Embryonic facial prominence (tissue), 1 donor: Measurements from ENCODE around the gene AFF3.
"Not testable (repeated sequence)": the region's sequence is repeated elsewhere in the genome, so short reads cannot be mapped to it uniquely, and the experiment has no call there.

ENCODE experiments used
- DNase-seq: peaks from one replicate; pipeline ENCODE4 v3.0.0-alpha.2; 2016; ENCODE audit errors: extremely low spot score

Gene AFF3

DNA sequence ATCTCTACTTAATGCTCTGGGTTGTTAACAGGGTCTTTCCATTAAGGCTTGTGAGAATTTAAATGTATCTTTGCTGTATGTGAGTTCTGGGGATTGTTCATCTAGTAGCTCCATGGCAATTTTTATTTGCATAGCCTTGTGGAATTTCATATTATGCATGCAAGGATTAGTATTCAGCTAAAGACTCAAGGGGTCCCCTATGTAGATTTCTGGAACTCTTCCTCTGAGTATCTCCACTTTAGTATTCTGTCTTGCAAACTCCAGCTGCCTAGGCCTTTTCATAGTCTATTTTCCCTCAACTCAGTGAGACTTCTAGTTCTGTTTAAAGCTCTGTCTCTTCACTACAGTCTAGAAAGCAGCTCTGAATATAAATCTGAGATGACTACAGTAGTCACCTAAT is 348.0 kb downstream of the AFF3 start:
- DNase-seq, result no peak

DNA sequence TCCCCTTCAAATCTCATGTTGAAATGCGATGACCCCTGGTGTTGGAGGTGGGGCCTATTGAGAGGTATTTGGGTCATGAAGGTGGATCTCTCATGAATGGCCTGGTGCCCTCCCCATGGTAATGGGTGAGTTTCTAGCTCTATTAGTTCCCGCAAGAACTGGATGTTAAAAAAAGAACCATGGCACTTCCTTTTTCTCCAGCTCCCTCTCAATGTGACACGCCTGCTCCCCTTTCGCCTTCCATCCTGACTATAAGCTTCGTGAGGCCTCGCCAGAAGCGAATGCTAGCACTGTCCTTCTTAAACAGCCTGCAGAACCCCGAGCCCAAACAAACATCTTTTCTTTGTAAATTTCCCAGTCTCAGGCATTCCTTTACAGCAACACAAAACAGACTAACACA is 349.4 kb downstream of the AFF3 start:
- no peak for DNase-seq

DNA sequence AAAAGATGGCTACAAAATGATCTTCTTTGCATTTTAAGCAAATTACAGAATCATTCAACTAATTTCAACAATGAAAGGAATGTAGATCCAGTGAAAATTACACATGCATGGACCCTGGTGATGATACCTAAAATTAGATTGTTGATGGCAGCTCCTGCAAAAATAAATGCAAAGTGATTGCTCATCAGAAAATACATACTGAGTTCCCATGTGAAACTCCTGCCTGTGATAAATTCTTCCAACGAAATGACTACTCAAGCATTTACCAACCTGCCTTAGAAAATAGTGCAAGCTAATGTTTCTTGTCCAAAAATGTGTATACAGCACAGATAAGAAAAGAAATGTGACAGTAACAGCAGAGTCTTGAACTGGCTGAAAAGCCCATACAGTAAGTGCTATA is 352.5 kb downstream of the AFF3 start:
- no peak for DNase-seq

GRCh38 chr2:99787769-99788382 is 354.5 kb downstream of the AFF3 start:
- no peak for DNase-seq

DNA sequence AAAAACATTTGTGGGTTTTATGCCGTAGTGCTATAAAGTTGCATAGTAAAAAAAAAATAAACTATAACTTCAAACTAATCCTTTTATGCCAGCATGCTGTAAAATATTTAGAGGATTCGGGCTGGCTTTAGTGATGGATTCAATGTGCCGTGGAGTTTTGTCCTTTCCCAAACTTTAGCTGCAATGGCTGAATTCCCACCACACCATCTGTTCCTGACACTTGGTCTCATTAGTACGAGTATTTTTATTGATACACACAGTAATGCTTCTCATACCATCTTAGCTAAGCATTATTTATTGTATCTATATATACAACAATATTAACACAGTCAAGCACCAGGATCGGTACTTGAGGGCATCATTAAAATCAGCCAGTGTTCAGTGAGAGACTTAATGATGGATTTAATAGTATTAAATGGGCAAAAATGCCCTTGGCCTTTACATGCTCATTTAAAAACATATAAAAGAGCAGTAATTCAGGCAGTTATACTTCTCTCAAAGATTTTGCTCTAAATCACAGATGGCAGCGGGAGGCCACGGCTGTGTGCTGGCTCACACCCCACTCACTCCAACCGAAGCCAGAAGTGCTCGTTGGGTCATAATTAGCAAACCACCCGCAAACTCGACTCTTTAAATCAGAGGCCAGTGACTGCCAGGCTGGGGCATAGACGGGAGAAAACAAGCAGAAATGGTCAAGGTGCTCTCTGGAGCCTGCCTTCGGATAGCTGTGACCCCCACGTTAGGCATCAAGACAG is 355.6 kb downstream of the AFF3 start:
- DNase-seq, result no peak

DNA sequence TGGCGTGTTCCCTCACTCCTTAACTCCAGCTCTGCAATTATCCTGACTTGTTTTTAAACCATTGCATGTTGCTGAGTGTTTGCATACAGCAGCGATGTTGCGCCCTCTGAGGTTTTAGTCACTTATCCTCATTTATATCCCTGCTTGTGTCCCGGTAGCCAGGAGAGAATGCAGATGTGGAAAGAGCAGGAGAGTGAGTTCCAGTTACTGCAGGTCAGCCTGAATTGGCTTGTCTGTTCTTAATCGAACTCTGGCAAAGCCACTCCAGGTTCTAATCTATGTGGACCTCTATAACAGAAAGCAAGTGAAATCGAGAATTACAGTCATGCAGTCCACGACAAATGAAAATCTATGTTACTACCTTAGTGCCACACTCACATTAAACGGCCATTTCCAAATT is 357.4 kb downstream of the AFF3 start:
- DNase-seq, result no peak

DNA sequence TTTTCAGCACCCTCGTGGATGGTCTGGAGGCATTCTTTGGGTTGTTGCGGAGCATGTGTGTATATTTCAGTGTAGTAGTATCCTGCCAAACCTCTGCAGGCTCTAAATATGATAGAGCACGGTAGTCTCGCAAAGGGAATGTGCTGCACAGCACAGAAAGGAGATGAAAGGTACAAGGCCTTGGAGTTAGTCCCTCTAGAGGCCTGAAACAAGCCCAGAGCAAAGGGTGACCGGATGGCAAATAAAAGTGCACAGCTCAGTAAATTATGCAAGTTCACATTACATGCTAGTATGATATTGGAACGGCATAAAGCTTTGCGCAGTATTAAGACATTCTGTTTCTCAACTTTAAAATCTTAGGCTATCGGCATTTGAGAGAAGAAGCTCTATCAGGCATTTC is 358.1 kb downstream of the AFF3 start:
- DNase-seq, result no peak

GRCh38 chr2:99780276-99780675 is 362.1 kb downstream of the AFF3 start:
- DNase-seq, result no peak

DNA sequence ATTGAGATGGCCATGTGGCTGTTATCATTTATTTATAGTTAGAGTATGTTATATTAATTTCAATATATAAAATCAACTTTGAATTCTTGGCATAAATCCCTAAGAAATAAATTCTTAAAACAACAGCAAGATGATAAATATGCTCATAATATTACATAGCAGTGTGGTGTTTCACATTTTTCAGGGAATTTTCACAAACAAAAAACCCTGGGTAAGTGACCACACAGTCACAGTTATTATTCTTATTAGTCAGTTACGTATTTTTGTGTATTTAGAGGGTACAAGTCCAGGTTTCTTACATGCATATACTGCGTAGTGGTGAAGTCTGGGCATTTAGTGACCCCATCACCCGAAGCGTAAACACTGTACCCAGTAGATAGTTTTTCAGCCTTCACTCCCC is 363.1 kb downstream of the AFF3 start:
- DNase-seq, result no peak

GRCh38 chr2:99777656-99778290 is 364.6 kb downstream of the AFF3 start:
- no peak for DNase-seq

DNA sequence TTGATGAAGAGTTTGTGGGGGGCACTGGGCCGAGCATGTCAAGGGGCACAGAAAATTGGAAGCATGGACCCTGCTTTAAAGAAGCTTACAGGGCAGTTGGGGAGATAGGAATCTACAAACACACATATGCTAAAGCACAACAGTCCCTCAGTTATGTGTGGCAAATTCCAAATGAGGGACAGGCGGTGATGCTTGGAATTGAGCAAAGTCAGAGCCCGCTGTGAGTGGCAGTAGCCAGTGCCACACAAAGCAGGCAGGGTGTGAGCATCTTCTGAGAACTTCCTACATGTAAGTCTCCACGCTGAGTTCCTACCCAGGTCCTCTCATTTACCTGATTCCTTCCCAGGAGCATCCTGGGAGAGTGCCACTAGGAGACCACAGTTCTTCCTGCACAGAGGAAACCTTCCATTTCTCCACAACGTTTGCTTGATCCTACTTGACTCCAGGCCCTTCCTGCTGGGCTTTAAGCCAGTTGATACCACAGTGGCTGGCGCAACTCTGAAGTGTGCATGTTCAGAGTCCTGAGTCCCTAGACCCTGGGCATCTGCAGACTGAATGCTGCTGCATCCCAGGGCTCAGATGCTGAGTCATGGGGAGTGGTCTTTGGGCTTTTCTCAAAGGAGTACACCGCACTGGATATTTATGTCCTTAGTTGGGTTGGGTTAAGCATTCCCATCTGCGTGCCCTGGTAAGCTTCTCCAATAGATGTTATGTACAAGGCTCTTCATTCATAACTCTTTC is 365.3 kb downstream of the AFF3 start:
- no peak for DNase-seq

GRCh38 chr2:99776206-99776905 is 366.0 kb downstream of the AFF3 start:
- DNase-seq, result no peak

GRCh38 chr2:99775585-99775984 is 366.8 kb downstream of the AFF3 start:
- DNase-seq, result no peak

- DNase-seq, result not testable (repeated sequence)
These were observed 368.7 kb downstream of the AFF3 start for GRCh38 chr2:99773642-99774041.

DNA sequence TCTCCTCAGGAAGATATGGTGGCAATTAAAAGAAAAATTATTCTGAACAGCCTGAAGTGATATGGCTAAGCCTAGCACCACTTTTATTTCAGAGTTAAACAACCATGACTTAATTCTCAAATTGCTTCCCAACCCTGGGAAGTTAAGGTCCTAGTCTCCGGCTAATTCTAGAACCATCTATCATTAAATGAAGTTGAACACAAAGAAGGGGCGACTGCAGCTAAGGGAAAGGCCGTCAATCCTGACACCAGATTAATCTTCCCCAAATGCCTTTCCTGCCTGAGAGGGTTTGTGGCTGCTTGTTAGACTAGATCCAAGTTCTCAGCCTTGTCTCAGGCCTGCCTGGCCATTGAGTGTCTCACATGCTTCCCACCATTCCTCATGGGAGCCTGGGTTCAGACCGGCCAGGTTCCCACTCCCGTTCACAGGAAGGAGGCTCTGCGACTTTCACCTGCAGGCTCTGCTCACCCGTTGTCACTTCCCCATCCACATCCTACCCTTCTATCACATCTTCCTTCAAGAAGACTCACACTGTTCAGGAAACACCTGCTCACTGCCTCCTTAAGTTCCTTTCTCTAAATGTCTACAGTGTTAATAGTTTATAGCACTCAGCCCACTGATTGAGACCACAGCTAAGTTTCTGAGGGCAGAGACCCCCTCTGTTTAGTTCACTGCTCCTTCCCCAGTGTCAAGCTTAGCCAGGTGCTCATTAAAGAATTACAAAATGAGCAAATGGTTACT is 369.6 kb downstream of the AFF3 start:
- DNase-seq, result no peak

DNA sequence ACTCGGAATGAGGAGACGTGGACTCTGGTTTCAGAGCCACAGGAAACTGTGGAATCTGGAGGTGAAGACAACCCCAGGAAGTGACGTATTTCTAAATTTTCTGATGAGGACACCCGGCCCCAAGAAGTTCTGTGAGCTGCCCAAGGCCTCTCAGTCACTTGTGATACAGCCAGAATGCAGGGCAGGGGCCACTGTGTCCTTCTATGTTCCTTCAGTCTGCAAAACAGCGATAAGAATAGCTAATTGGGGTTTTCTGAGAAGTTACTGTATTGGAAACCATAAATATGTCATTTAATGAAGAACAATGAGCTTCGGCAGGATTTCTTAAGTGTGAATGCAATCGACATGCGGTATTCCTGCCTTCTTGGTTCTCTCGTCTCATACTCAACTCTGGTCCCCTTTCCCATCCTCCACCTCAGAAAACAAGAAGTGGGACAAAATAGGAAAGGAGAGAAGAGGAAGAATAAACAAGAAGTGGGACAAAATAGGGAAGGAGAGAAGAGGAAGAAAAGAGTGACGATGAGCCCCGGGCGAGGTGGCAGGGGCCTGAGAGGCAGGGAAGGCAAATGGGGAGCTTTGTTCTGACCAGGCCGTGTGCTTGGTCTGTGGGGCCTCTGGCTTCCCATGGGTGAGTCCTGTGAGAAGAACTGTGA is 370.6 kb downstream of the AFF3 start:
- DNase-seq, result no peak

DNA sequence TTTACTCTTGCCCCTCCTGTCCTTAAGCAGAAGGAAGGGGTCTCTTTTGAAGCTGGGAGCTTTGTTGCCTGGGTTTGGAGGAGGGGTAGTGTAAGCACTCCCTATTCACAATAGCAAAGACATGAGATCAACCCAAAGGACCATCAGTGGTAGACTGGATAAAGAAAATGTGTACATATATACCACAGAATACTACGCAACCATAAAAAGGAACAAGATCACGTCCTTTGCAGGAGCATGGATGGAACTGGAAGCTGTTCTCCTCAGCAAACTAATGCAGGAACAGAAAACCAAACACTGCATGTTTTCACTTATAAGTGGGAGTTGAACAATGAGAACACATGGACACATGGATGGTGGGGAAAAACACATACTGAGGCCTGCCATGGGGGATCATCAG is 371.5 kb downstream of the AFF3 start:
- DNase-seq, result no peak

- DNase-seq, result no peak
These were observed 376.6 kb downstream of the AFF3 start for GRCh38 chr2:99765731-99766318.

- DNase-seq, result no peak
These were observed 378.6 kb downstream of the AFF3 start for GRCh38 chr2:99763764-99764163.

GRCh38 chr2:99762714-99763113 is 379.7 kb downstream of the AFF3 start:
- no peak for DNase-seq
